Kidney capillary endothelial cell (primary cell): ENCODE measurements around the gene GALNT17.
"Not testable (repeated sequence)": the region's sequence is repeated elsewhere in the genome, so short reads cannot be mapped to it uniquely, and the experiment has no call there.

Experiments used
- DNase-seq: peaks from one replicate; pipeline ENCODE4 v3.0.0-alpha.2; 2018; ENCODE audit warnings: low spot score

Gene GALNT17

DNA sequence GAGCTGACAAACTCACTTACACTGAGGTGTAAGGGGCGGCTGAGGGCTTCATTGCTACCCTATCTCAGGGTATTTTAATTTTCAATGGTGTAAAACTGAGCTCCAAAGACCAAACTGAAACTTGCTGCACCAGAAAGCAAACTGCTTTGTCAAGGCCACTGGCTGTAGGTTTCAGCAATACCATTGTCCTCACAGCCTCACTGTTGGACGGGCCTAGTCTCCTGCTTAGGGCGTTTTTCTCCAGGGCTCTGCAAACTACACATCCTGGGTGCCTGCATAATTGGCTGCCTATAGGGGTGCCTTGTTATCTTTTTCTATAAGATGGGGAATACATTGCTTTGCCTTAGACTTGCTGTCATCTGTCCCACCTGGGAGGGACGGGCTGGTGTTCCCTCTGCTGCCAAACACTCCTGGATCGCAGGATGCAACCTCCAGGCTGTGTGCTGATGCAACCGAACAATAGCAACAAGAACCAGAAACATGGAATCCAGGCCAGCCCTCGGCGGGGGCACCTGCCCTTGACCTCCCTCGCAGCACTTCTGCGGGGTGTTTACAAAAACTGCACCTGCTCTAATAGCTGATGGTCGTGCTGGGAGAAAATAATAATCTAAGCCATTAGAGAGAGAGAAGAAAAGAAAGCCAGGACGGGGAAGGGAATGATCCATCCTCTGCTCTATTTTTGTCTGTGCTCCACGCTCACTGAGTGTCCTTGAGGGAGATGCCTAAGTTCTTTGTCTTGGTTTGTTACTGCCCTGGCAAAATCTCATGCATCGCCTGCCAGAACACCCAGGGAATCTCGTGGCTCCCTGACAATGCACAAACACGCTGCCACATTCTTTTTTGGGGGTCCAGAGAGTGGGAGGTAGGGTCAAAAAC is 104.5 kb downstream of the GALNT17 start:
- no peak for DNase-seq

DNA sequence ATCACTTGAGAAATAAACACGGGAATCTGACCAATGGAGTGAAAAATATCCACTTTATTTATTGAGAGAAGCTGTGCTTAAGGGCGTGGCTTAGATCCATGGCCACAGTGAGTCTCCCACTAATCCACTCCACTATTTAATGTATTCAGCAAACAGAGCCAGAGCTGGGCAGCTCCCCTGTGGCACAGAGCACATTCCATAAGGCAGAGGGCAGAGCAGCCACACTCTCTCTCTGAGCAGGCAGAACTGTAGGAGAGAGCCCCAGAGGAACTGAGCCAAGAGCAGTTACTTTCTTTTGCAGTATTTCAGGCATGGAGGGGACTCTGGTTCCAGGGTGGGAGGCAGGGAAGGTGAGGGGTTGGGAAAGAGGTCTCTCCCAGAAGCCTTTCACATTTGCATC is 106.0 kb downstream of the GALNT17 start:
- no peak for DNase-seq

DNA sequence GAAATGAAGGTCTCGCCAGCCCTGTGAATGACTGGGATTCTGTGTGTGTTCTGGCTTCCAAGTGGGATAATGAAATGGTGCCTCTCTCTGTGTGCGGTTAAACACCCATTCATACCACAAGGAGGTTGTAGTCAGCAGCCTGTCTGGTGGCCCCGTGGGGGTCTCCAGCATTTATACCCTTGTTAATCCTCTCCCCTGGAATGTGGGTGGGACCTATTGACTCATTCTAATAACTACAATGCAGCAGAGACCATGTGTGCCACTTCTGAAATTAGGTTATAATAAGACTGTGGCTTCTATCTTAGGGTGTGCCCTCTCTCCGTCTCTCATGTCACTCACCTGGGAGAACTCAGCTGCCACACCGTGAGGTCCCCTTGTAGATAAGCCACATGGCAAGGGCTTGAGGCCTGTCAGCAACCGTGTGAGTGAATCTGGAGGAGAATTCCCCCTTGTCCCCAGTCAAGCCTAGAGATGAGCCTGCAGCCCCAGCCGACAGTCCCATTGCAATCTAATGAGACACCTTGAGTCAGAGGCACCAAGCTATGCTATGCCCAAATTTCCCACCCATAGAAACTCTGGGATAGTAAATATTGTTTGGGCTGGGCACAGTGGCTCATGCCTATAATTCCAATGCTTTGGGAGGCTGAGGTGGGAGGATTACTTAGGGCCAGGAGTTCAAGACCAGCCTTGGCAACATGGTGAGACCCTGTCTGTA is 106.8 kb downstream of the GALNT17 start:
- no peak for DNase-seq

DNA sequence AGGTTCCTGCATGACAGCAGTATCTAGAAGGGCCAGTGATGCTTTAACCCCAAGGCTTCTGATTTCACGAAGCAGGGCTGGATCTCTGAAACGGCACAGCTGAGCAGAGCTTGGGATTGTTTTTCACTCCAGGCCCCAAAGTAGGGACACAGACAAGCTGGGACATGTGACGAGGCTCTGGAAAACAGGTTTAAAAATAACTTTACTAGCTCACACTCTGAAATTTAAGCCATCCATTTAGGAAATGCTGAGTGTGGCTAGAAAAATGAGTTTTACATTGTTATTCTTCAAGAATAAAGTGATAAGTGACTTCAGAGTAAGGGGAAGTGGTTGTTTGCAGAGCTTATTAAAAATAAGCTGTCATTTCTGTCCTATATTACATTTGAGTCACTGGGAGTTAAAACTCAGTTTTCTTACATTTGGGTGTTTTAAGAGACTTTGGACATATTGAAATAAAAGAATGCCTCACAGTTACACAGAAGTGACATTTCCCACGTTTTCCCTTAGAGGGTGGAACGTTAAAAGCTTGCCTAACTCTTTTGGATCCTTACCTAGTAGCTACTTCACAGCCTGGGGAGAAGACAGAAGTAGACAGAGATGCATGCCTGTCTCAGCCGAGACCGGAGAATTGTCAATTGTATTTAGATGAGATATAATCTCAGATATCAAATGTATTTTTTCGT is 107.8 kb downstream of the GALNT17 start:
- no peak for DNase-seq

DNA sequence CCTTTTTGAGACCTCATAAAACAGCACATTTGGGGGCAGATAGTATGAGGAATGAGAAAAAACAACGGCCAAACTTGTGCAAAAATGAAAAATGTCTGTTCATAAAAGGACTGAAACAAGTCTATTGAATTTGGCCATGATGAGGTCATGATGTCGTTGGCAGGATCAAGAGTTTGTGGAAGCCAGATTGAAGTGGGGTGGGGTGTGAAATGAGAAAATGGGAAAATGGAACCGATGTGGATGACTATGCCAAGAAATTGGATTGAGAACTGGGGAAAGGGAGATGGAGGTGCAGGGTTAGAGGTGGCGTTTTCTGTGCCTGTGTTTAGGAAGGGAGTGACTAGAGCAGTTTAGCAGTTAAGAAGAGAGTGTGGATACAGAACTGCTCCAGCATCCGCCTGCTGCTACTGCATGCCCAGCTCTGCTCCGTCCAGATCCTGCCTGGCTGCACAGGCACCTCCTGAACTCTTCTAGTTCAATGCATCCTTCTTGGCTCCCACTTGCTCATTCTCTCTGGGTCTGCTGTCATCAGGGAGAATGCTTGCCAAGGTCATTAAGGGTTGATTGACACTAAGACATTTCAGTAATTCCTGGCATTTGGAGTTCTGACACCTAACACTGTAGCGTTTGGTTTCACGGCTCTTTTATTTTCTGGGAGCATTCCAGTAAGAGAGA is 111.9 kb downstream of the GALNT17 start:
- no peak for DNase-seq

DNA sequence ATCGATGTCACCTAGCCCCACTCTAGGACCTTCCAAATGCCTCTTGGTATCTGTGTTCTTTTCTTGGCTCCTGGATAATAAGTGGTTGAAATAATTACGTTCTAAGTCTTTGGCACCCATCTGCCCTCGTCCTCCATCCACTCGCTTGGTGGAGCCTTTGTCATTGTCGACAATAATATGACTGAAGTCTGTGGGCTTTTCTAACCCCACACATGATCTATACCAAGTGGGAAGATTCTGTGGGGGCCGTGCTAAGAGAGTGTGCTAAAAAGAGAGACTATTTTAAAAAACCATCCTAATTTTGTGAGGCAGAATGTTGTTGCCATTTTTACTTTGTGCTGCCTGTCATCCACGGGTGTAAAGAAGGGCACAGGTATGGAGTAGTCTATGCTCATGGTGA is 113.1 kb downstream of the GALNT17 start:
- DNase-seq, result no peak

DNA sequence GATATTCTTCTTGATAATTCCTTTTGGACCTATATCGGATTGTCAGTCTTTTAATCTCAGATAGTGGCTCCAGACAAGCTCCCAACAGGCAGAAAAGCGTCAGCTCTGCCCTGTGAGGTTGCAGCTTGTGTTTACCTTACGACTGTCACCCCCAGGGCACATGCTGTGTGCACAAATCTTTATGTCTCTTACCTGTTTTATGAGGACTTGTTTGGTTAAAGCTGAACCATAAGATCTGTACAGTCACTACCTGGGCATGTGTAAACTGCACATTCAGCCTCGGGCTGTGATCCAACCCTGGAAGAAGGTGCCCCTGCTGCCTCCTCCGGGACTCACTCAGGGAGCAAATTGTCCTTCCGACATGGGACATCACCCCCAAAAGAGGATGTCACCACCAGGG is 119.8 kb downstream of the GALNT17 start:
- DNase-seq, result no peak

DNA sequence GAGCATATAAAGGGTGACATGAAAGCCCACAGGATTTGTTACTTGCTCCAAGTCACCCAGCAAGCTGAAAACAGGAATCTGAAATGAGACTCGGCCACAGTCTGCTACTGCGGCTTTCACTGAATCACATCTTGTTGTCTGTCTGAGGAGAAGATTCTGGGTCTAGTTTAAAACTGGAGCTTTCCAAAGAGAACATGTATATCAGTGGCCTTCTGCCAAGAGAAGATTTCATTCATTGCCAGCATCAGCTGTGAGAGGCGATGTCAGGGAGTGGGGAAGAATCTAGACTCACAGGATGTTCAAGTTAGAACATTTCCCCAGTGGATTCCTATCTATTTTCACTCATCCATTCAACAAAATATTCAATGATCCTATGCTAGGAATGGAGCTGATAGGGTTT is 122.8 kb downstream of the GALNT17 start:
- DNase-seq, result no peak

DNA sequence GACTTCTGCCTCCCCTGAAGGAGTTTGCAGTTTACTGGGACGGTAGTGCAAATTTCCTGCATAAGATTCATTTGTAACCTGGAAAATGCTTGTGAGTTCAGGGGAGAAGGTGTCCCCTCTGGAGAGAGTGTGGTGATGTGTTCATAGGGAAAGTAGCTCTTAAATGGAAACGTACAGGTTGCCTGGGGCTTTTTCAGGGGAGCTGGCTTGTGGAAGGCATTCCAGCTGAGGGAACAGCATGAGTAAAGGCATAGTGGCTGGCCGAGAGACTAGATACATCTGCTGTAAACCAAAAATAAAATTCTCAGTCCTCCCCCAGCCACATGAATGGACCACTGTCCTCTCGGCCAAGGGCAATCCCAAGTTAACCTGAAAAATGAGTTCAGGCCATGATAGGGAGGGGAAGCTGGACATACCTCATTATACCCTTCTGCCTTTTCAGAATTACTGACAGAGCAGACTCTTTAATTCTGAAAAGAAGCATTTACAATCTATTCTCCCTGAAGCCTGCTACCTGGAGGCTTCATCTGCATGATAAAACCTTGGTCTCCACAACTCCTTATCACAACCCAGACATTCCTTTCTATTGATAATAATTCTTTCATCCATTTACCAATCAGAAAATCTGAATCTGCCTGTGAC is 123.7 kb downstream of the GALNT17 start:
- DNase-seq, result no peak

DNA sequence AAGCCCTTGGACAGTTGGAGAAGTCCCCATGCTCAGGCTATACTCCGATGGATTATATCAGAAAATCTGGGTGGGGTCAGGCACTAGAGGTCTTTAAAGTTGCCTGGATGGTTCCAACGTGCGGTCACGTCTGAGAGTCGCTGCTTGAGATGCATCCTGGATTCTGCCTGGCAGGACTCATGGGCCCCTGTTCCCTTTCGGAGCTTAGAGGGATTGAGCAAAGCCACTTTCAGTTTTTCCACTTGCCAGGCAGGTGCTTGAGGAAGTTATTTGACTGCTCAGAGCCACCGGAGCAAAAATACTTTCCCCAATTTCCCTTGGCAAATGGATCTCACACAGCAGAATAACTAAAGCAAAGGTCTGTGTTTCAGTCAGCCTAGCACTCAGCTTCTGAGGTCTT is 129.1 kb downstream of the GALNT17 start:
- DNase-seq, result no peak

DNA sequence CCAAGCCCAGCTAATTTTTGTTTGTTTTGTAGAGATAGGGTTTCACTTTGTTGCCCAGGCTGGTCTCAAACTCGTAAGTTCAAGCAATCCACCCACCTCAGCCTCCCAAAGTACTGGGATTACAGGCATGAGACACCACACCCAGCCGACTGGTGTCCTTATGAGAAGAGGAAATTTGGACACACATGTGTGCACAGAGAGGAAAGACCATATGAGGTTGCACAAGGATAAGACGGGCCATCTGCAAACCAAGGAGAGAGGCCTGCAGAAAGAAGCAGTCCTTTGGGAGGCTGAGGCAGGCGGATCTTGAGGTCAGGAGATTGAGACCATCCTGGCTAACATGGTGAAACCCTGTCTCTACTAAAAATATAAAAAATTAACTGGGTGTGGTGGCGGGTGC is 130.9 kb downstream of the GALNT17 start:
- not testable (repeated sequence) for DNase-seq

DNA sequence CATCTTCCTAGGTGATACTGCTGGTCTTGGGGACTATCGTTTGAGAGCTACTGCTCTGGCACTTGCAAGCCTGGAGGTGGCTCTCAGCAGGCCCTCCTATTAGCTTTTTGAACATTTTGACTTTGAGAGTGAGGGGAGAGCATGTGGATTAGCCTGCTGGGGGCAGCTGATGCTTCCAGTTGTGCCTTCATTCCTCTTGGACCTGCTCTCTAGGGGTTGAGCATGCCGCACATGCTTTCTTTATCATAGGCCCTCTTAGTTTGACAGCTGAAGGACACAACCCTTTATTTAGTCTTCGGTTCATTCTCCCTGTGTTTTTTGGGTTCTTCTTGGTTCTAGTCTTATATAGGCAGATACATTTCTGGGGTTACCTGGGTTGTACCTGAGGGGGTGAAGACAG is 132.1 kb downstream of the GALNT17 start:
- DNase-seq, result no peak

DNA sequence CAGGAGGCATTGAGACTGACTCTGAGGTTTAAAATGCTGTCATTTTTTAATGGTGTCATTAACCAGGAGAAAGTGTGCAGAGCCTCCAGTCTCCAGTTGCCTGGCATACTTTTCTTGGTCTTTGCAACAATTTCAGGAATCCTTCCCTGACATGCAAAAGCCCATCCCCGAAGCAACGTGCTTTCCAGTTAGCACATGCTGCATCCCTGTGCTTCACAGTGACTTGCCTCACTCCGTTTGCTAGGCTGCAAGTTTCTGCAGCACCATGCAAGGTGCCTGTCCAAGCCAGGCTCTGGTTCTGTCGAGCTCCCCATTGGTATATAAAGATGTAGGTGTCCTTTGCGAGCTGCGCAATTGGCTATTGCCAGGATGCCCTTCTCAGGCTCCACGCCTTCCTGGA is 135.0 kb downstream of the GALNT17 start:
- no peak for DNase-seq

DNA sequence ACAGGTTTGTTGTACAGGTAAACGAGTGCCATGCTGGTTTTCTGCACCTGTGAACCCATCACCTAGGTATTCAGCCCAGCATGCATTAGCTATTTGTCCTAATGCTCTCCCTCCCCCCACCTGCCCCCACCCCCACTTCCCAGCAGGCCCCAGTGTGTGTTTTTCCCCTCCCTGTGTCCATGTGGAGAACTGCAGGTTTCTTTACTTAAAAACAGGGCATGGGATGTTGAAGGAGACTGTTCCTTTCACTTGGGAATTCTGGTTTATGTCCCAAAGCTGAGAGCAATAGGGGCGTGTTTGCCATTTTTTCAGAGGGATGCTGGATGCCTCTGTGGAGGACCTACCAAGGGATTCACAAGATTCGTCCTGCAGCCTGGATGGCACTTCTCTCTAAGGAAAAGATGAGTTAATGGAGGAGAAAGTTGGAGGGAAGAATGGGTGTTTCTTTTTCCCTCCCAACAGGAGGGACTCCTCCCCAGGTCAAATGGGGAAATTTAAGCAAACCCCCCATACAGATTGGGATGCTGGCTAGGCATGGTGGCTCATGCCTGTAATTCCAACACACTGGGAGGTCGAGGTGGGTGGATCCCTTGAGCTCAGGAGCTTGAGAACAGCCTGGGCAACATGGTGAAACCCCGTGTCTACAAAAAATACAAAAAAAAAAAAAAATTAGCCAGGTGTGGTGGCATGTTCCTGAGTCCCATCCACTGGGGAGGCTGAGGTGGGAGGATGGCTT is 136.0 kb downstream of the GALNT17 start:
- no peak for DNase-seq

DNA sequence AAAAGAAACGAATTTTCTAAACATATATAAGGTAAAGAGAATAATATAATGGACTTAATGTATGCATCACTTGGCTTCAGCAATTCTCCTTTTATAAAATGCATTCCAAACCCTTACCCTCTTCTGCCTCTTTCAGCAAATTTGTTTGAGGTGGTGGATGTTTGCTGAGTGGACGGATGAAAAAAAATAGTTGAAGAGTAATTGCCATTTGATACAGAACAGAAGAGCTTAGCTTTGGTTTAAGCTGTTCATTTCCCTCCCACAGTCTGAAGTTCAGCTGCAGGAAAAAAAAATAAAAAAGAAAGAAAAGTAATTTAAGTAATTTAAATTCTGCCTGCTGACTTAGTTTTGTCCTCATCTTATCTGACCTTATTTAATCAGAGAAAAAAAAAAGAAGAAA is 138.6 kb downstream of the GALNT17 start:
- no peak for DNase-seq

DNA sequence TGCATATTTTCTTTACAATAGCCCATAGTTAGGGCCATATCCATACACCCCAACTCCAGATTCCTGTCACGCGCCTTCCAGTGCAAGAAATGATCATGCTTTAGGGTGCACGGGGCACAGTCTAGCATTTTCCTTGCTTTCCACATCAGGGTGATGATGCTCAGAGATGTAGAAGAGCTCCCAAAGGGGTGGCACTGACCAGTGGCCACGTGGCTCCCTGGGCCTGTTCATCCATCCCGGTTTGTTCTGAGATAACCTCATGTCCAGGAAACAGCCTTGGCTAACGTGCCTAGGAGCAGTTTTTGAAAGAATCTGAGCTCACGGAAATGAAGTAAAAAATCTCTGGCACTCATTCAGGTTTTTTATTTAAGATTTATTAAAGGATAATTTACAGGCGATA is 139.3 kb downstream of the GALNT17 start:
- no peak for DNase-seq

DNA sequence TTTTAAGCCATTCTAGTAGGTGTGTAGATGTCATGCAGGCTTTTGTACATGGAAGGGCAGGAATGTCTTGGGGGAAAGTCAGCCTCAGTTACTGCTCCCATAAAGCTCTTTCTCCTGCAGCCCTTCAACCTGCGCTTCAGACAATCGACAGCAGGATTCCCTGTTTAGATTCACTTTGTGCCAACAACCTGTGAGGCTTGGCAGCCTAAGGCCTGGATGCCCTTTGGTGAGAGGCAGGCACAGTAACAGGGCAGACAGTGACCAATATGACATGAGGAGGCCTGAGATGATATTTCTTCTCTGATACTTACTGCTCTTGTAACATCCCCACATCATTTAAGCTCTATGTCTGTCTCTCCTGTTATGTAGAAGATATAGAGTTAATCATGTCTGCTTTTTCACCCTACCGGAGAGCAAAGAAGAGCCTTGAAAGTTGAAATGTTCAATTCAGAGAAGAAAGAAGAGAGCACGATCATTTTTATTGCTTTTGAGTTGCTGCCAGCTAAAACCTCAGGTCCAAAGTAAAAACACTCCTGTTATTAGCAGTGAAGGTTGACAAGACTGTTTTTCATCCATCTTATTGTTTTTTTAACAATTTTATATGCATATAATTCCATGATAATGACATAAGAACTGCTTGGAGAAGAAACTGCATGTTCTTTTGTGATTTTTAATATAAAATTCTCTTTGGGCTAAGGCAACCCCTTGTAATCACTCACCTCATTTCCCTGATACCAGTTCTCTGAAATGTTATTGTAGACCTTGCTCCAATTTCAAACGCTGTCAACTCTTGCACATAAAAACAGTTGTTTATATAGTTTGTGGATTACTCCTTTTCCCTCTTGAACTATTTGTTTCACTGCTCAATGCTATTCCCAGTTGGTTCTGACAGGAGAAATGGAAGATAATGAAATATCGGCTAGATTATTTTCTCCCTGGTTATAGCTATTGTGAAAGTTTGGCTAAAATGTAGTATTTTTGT is 140.9 kb downstream of the GALNT17 start:
- DNase-seq, result no peak

DNA sequence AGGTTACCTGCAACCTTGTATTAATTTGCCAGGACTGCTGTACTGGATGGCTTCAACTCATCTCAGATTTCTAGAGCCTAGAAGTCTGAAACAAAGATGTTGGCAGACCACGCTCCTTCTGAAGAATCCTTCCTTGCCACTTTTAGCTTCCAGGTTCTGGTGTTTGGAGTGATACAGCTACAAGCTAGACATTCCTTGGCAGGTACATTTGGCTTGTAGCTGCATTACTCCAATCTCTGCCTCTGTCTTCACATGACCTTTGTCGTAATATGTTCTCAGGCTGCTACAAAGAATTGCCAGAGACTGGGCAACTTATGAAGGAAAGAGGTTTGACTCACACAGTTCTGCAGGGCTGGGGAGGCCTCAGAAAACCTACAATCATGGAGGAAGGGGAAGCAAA is 146.3 kb downstream of the GALNT17 start:
- no peak for DNase-seq

DNA sequence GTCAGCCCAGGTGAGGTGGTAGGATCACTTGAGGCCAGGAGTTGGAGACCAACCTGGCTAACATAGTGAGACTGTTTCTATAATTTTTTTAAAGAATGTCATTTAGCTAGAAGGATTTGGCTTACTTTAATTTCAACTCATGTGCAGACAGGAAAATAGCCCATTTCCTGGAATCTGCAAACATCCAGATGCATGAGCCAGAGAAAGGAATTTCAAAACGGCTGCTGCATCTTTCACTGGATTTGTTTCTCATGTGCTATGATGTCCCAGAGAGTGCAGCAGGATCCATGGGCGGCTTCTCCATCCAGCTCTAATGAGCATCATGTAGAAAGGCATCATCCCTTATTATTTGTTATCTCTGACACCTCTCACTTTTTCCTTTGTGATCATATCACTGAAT is 149.3 kb downstream of the GALNT17 start:
- DNase-seq, result no peak

DNA sequence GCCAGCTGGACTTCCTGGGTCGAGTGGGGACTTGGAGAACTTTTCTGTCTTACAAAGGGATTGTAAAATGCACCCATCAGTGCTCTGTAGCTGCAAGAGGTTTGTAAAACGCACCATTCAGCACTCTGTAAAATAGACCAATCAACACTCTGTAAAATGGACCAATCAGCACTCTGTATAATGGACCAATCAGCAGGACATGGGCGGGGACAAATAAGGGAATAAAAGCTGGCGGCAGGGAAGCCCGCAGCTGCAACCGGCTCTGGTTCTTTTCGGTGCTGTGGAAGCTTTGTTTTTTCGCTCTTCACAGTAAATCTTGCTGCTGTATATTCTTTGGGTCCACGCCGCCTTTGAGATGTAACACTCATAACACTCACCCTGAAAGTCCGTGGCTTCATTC is 151.9 kb downstream of the GALNT17 start:
- no peak for DNase-seq
